Posterior vena cava (tissue), 2 donors: ENCODE data around the gene CAMTA1. TPM values are rescaled to one million over a fixed set of nuclear protein-coding genes. Genes with fewer than 3 reads are reported as not detected.

Experiments
- DNase-seq: peaks from one replicate; pipeline ENCODE4 v3.0.0-alpha.2; 2020; ENCODE audit warnings: low spot score
- intact Hi-C, 2 donors: fragments of 100-400 bp; cut with DNase I; formaldehyde crosslinking; loops; one replicate each; pipeline versions ENCODE4 v1.14.1 to v1.14.2; 2022 to 2023
- total RNA-seq, 2 donors: library from RNA; stranded (reverse); fragmentation: NEBNext Ultra II Directional; extraction: Animal tissue kit (Norgen Biotek cat#: 25700); gene quantifications; one replicate each; pipeline ENCODE4 v1.2.1, GENCODE V29; 2021
- donor health status: DM: yes; HTN: yes; CAD: no.
- donor health status: DM: yes; HTN: yes; CAD: no.

CAMTA1 gene
- total RNA-seq, 2 donors from 2014 or later = 65.1 to 76.4 TPM

GRCh38 chr1:7476861-7477547 is 691.8 kb downstream of the CAMTA1 start:
- no peak for DNase-seq
- intact Hi-C loops = loop anchor here in 1 of 2 donors (10.0 kb wide), 1 partner anchor 682 kb away; no protein-coding TSS in a partner anchor

GRCh38 chr1:7477593-7477992 is 692.3 kb downstream of the CAMTA1 start:
- DNase-seq = no peak
- intact Hi-C loops = loop anchor here in 1 of 2 donors (10.0 kb wide), 1 partner anchor 683 kb away; no protein-coding TSS in a partner anchor

- DNase-seq = no peak
- intact Hi-C loops = loop anchor here in 1 of 2 donors (10.0 kb wide), 1 partner anchor 683 kb away; no protein-coding TSS in a partner anchor
Measured at GRCh38 chr1:7478142-7478790, 693.0 kb downstream of the CAMTA1 start.

GRCh38 chr1:7478809-7479499 is 693.7 kb downstream of the CAMTA1 start:
- no peak for DNase-seq
- intact Hi-C loops = loop anchor here in 1 of 2 donors (10.0 kb wide), 1 partner anchor 684 kb away; no protein-coding TSS in a partner anchor

GRCh38 chr1:7479571-7479970 is 694.3 kb downstream of the CAMTA1 start:
- intact Hi-C loops = loop anchor here in 1 of 2 donors (10.0 kb wide), 1 partner anchor 685 kb away; no protein-coding TSS in a partner anchor
- no peak for DNase-seq

- DNase-seq = no peak
- intact Hi-C loops = no loop called here
Measured at GRCh38 chr1:7481194-7481593, 695.9 kb downstream of the CAMTA1 start.

- intact Hi-C loops = no loop called here
- no peak for DNase-seq
Measured at GRCh38 chr1:7482077-7482476, 696.8 kb downstream of the CAMTA1 start.

- DNase-seq = no peak
- intact Hi-C loops = no loop called here
Measured at GRCh38 chr1:7482772-7483495, 697.7 kb downstream of the CAMTA1 start.

GRCh38 chr1:7483634-7484383 is 698.6 kb downstream of the CAMTA1 start:
- intact Hi-C loops = no loop called here

GRCh38 chr1:7485086-7485780 is 700.0 kb downstream of the CAMTA1 start:
- DNase-seq = no peak
- intact Hi-C loops = no loop called here

More at GRCh38 chr1:7483634-7484383, 698.6 kb downstream of the CAMTA1 start:
- no peak for DNase-seq

GRCh38 chr1:7485826-7486225 is 700.6 kb downstream of the CAMTA1 start:
- DNase-seq = no peak
- intact Hi-C loops = no loop called here

GRCh38 chr1:7487766-7488474 is 702.7 kb downstream of the CAMTA1 start:
- intact Hi-C loops = no loop called here
- no peak for DNase-seq

GRCh38 chr1:7488475-7488842 is 703.2 kb downstream of the CAMTA1 start:
- intact Hi-C loops = no loop called here
- no peak for DNase-seq

GRCh38 chr1:7489586-7489985 is 704.3 kb downstream of the CAMTA1 start:
- no peak for DNase-seq
- intact Hi-C loops = no loop called here

- intact Hi-C loops = no loop called here
- no peak for DNase-seq
Measured at GRCh38 chr1:7490576-7490975, 705.3 kb downstream of the CAMTA1 start.

GRCh38 chr1:7491109-7491817 is 706.0 kb downstream of the CAMTA1 start:
- intact Hi-C loops = no loop called here
- no peak for DNase-seq

- no peak for DNase-seq
- intact Hi-C loops = loop anchor here in 1 of 2 donors (1.0 kb wide), 1 partner anchor 35 kb away; no protein-coding TSS in a partner anchor
Measured at GRCh38 chr1:7491818-7492173, 706.5 kb downstream of the CAMTA1 start.
